ENCODE results near the gene THRB.
"Not testable (repeated sequence)": the region's sequence is repeated elsewhere in the genome, so short reads cannot be mapped to it uniquely, and the experiment has no call there.

THRB gene

DNA sequence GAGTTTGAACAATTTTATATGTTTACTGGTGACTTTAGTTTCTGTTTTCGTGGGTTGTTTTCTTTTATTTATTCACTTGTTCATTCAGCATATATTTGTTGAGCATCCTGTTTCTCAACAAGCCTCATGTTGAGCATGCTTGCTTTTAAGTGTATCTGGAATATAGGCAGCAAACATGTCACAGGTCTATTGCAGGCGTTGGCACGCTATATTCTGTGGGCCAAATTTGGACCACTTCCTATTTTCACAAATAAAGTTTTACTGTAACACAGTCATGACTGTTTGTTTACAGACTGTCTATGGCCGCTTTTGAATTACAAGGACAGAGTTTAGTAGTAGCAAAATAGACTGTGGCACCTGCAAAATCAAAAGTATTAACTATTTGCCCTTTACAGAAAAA lies 89.6 kb downstream of the THRB start:
- no peak for DNase-seq (ENCODE audit: low read depth)

DNA sequence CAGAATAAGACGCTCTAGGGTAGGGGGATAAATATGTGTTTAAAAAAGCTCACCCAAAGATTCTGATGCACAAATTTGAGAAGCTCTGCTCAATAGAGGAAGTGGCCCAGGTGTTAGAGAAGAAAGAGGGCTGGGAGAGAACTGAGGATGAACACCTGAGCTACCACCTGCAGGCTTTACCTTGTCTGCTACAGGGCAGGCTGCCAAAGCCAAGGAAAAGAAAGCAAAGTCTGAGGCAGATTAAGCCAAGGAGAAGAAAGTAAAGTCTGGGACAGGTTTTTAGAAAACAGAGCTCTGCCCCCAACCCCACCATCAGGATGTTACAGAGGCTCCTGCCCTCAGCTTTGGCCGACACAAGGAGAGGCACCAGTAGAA lies 92.9 kb downstream of the THRB start:
- DNase-seq (ENCODE audit: low read depth): no peak

DNA sequence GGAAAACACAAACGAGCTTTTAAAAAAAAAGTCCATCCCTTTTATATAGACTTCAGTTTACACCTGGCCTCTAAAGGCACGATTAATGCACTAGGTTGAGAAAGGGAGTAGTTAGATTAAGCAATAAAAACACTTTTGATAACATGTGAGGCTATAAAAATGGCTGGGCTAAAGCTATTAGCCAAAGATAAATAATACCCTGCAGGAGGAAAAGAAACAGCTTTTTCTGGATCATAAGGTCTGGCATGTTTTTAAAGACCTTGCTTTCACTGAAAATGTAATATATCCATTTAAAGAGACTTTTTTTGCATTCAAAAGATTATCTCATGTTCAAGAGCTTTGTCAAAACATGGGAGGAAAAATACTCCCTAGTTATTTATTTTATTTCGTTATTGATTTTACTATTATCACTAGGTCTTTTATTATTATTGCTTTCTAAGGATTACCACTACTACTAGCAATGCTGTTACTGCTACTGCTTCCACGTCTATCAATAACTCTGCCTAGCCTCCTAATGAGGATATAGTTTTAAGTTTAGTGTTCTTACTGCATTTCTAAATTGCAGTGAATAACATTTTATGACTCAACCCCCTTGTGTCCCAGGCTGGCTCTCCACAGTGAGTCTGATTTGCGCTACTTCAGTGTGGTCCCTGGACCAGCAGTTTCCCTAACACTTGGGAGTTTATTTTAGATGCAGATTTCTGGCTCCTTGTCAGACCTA lies 93.4 kb downstream of the THRB start:
- DNase-seq (ENCODE audit: low read depth): no peak

DNA sequence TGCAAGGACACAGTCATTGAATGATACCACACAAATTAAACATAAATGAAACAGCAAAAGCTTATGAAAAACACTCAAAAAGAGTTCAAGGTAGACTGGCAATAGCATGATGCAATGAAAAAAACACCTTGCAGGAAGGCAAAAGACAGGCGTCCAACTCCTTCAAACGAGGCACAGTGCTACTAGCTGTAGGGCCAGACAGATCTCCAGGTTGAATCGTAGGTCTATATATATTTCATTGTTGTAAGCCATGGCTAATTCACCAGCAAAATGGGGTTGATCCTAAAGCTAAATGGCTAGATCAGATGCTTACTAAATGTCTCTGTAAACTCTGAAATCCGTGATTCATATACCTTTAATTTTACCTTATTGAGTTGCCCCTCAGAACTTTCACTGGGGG lies 94.2 kb downstream of the THRB start:
- no peak for DNase-seq (ENCODE audit: low read depth)

DNA sequence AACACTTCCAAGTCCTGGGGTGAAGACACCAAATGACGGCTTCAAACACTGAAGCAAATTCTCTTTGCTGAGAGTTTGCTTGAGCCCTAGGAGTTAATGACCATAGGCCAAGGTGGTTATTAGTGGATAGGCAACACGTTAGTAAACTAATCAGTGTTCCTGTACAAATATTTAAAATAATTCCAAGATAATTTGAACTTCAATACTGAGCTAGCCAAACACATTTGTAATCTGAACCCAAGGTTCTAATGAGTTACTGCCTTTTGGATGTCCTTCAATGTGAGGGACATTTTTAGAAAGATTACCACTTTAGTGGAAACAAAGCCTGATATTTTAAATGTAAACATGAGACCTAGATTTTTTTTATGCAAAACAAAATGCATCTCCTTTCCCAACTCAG lies 94.6 kb downstream of the THRB start:
- DNase-seq (ENCODE audit: low read depth): no peak

DNA sequence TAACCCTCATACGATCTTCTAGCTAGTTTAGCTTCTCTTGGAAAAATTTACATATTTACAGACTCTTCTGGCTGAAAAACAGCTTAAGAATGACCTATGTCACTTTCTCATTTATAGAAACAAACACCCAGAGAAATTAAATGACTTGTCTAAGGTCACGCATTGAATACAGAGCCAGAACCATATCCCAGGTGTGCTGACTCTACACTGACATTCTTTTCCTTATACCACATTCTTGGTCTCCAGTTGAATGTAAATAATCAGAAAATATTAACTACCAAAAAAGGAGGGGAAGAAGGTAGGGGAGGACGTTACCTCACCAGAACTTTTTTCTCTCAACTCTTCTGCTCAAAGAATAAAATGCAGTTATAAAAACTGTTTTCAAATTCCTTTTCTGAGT lies 95.0 kb downstream of the THRB start:
- no peak for DNase-seq (ENCODE audit: low read depth)

DNA sequence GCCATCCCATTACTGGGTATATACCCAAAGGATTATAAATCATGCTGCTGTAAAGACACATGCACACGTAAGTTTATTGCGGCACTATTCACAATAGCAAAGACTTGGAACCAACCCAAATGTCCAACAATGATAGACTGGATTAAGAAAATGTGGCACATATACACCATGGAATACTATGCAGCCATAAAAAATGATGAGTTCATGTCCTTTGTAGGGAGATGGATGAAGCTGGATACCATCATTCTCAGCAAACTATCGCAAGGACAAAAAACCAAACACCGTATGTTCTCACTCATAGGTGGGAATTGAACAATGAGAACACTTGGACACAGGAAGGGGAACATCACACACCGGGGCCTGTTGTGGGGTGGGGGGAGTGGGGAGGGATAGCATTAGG lies 95.9 kb downstream of the THRB start:
- not testable (repeated sequence) for DNase-seq (ENCODE audit: low read depth)

DNA sequence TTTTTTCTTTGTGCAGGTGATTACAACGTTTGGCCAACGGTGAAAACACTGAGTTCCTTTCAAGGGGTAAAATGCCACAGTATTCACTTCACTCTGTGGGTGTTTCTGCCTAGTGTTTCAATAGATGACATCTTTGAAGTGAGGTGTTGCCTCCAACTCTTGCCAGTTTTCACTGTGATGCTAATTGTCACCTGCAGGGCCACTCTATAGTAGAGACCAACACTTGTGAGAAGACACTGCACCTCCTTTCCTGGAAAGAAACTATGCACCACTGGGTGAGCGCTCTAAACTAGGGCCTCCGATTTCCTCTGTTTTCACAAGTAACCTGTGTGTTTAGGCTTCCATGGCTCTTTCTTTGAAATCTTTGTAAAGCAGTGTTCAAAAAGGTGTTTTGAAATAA lies 98.3 kb downstream of the THRB start:
- no peak for DNase-seq (ENCODE audit: low read depth)

DNA sequence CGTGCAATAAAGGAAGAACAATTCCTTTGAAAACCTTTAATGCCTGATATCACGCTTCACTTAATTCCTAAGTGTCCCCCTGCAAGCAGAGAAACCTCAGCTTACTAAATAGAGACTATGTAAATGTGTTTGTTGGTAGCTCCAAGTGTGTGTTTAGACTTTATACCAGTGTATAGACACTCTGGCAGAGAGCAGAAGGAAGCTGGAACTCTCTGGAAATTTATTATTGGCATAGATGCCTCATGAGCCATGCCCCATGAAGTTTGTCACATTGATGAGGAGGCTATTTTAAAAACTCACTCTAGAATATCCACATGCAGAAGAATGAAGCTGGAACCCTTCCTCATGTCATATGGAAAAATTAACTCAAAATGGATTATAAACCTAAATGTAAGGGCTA lies 99.9 kb downstream of the THRB start:
- DNase-seq (ENCODE audit: low read depth): no peak

DNA sequence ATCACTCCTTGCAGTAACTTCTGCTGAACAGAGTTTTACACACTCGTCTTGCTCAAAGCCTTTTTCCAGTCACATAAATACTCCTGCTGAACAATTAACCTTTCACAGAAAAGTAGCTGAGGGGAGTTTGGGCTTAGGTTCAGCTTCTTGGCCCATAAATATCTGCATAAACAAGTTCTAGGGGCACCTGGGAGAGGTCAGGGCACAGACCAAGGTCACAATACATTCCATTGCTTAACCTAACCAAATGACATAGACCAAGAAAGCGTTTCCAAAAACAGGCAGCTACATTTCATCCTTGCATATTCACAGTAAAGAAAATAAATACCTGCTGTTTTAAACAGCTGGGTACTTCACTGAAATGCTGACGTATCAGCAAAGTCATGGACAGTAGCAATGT lies 101.3 kb downstream of the THRB start:
- no peak for DNase-seq (ENCODE audit: low read depth)

DNA sequence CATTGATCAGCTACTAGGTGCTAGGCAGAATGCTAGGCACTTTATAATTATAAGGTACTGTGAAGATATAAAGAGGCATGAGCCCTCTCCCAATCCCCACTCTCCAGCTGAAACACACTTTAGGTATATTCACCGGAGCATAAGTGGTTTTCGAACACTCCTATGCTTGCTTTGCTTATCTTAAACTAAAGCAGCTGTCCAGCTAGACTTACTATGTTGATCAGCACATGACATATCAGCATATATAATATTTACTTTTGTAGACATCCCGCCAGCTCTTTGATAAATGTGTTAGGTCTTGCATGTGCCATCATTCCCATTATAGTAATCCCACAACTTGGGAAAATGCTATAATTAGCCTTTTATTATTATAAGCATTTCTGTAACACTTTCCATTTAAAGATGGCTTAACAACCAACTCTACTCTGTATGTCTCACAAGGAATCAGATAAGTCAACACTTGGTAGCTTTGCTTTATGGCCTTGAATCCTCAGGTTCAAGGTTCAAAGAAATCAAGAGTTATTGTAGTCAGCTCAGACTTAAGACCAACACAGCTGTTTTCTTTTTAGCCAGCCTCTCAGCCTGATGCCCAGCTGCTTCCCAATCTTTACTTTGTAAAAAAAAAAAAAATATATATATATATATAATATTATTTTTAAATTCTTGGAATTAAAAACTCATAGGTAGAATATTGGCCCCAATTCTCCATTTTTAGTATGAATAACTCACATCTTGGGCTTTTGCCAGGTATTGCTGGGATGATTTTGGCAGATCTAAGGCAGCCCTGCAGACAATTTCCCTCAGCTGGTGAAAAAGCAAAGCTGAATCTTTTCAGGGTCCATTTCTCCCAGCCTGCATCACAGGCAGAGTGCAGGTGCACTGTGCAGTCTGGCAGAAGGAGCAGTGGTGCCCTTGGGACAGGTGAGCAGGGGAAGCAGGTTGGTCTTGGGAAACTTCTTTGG lies 104.2 kb downstream of the THRB start:
- no peak for DNase-seq (ENCODE audit: low read depth)

DNA sequence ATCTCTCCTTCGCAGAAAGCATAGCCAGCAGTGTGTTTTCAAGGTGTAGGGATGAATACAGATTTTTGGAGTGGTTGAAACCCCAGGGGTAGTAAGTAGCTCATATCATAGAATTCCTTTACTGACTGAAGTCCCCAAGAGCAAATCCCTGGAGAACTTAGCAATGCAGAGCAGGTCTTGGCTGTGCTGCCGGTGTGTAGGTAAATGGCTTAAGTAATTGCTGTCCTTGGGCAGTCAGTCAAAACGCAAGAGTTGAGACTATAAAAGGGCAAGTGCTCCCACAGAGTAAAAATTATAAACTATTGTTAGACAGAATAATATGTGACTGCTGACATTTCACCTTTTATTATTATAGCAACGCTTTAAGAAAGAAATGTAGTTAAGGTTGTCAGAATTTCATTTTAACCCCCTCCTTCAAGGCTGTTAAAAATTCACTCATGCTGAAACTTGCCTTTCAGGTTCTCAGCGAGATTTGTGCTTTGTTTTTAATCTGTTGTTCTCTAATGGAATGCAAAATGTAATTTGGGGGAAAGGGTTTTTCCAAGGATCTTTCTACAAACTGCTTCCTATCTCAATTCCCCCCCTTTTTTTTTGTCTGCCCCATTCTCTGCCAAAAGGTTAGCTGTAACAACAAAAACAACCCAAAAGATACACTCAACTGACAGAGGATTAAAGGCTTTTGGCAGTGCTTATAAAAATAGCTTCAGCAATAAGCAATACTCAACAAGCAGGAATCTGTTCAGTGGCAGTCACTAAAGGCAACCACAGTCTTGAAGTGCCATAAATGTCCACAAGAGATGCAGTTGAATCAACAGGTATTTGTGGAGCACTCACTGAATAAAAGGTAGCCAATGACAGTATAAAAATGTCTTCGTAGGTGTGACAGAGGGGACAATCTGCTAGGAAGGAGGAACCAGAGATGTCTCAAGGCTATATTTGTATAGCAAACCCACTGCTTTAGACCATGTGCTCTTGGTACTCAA lies 105.3 kb downstream of the THRB start:
- DNase-seq (ENCODE audit: low read depth): no peak

DNA sequence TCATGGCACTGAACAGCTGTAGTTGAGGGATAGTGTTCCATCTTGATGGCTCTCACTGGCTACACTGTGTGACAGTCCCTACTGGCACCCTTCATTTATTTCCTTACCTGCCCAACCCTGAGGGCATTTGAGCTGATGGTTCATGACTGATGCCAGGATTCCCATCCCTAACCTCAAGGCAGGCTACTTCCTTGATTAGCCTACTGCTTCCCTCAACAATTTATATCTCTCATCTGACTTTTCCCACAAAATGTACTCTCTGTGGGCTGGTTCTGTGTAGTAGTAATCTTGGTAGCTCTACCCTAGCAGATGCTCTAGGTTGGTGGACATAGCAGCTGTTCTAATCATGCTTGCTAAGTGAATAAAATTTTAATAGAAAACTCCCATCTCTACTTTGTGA lies 106.0 kb downstream of the THRB start:
- no peak for DNase-seq (ENCODE audit: low read depth)

DNA sequence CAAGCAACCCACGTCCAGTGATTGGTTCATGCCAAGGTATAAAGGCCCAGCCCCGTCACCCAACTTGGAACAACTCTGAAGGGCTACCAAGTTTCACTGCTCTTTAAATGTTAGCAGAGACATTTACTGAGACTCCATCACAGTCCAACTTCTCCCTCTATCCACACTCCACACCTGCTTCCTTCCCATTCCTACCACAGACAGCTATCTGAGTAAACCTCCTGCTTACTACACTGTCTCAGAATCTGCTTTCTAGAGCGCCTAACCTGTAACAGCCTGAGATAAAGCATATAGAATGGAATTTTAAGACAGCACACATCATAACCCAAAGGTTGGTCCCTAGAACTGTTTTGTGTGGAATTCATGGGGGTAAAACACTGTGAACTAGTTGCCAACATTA lies 106.5 kb downstream of the THRB start:
- no peak for DNase-seq (ENCODE audit: low read depth)

DNA sequence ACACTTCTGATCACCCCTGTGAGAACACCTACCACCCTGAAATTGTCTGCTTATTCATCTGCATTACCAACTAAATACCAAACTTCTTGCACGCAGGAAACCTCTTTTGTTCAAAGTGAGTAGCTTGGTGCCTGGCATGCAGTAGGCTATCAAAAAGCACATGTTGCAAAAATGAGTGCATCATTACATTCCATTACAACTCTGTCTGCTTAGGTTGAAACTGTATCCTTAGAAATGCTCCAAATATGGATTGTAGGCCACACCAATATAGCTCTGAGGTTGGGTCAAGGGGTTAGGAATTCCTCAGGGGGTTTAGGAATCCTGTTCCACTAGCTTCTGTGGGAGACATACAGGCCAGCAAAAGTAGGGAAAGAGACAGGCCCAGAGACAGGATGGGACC lies 107.2 kb downstream of the THRB start:
- peak; percentile 56 for DNase-seq (ENCODE audit: low read depth)

DNA sequence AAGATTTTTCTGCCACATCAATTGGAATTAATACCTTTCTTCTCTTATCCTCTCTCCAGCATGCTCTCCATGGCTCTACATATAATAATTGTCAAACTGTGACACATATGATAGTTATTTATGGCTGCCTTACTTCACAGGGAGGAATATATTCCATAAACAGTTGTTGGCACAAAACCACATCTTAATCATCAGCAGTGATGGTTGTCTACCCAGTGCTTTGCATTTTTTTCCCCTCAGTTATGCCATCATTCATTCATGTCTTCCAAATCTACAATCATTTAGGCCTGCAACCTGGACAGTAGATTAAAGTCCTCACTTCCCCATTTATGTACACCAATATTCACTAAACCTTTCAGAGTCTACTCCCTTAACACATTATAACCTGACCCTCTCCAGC lies 107.7 kb downstream of the THRB start:
- DNase-seq (ENCODE audit: low read depth): peak; percentile 46

DNA sequence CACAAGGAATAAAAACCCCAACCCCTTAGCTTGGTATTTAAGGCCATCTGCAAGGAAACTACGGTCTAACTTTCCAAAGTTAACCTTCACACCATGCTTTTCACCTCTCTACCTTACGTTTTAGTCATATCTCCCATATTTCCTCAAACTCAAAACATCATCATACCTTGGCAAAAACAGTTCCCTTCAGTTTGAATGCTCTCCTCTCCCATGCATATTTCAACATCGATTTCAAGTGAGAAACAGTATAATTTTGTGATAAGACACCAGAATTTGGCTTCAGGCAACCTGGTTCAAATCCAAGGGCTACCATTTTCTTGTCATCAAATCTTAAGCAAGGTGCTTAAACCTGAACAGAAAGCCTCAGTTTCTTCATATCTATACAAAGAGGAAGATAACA lies 108.2 kb downstream of the THRB start:
- no peak for DNase-seq (ENCODE audit: low read depth)

DNA sequence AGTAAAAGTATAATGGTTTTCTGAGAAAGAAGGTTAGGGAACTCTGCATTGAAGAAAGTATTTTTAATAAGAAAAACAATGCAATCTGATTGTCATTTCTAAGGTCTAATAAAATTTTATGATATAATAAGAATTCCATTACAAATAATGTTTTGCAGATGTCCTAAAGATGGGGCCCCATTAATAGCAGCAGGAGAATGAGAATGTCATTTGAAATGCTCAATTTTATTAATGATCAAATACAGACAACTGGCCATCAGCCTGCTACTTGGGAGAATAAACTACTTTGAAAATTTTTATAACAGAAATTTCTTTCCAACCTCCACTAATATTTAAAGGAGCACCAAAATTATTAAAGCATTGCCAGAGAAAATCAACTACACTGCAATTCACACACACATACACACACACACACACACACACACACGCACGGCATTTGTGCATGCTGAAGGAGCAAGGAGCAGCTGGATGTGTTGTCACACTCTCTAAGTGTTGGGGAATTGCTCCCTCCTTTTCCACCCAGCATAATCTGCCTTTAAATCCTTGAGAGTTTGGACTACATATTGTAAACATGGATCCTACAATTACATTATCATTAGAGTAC lies 109.5 kb downstream of the THRB start:
- DNase-seq (ENCODE audit: low read depth): no peak

DNA sequence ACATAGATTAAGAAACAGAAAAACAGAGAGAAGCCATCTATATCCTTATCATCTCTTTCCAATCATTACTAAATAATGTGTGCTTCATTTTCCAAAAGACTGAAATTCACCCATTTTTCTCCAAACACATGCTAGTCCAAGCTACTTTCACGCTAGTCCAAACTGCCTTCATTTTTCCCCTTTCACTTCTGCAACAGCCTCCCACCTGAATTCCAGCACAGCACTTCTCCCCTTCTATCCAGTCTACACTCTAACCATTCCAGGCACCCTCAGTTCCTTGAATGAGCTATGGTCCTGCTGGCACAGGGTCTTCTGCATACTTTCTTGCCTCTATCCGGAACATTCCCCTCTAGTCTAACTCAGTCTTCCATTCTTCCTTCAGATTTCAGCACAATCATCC lies 112.0 kb downstream of the THRB start:
- no peak for DNase-seq (ENCODE audit: low read depth)

DNA sequence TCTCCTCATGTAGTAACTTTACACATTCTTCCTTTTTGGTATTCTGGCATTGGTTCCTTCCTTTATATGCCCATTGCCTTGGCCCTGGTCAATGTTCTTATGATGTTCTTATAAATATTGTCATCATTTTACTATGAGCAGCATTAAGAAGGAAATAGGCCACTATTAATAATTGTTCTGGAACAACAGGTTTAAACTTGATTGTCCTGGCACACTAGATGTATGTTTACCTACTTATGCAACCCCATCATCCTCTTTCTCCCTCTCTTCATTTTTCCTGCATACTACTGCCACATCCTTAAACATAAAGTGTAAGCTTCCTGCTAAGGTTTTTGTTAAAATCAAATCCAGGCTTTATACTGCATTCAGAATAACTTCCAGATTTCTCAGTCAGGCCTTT lies 114.7 kb downstream of the THRB start:
- DNase-seq (ENCODE audit: low read depth): no peak

DNA sequence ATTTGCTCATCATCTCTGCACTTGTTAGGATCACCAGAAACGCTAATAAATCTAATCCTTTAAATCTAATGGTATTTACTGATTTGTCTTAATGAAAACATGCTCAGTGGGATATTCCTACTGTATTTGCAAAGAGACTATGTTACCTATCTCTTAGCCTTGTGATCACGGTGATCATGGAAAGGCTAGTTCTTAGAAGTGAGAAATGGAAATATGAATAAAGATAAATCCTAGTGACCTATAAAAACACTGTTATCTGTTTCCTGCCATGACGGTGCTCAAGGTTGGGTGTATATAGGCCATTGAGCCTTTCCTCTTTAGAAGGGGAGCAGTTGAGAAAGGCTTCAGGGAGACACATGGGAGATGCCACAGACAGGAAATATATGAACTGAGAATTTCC lies 116.3 kb downstream of the THRB start:
- no peak for DNase-seq (ENCODE audit: low read depth)
